HEK293 (cell line): ENCODE results near the gene MUC5B.

Experiments
- YY1 ChIP-seq: fragments of 450-650 bp; formaldehyde crosslinking; IDR thresholded peaks from 2 replicates; pipeline ENCODE4 v1.5.1; 2018; ENCODE audit warnings: missing biosample characterization, missing genetic modification characterization
- ZNF146 ChIP-seq: fragments of 450-650 bp; formaldehyde crosslinking; IDR thresholded peaks from 2 replicates; pipeline ENCODE4 v1.5.1; 2016; ENCODE audit warnings: missing biosample characterization, missing genetic modification characterization
- ZNF423 ChIP-seq: fragments of 450-650 bp; formaldehyde crosslinking; IDR thresholded peaks from 2 replicates; pipeline ENCODE4 v1.5.1; 2016; ENCODE audit warnings: missing biosample characterization, missing genetic modification characterization
- ZNF596 ChIP-seq: fragments of 450-650 bp; IDR thresholded peaks from 2 replicates; pipeline ENCODE4 v1.5.0; 2018; ENCODE audit warnings: missing biosample characterization, mild to moderate bottlenecking, missing genetic modification characterization, moderate library complexity
- ZNF791 ChIP-seq: fragments of 450-650 bp; formaldehyde crosslinking; IDR thresholded peaks from 2 replicates; pipeline ENCODE4 v1.5.1; 2016; ENCODE audit warnings: missing biosample characterization, missing genetic modification characterization
- TF ChIP-seq, protein P1 (sequence below): fragments of 450-650 bp; formaldehyde crosslinking; IDR thresholded peaks from 2 replicates; pipeline ENCODE4 v1.5.1; 2016; ENCODE audit warnings: missing biosample characterization, missing genetic modification characterization
- TF ChIP-seq, protein P2 (sequence below): fragments of 450-650 bp; formaldehyde crosslinking; IDR thresholded peaks from 2 replicates; pipeline ENCODE4 v1.5.1; 2016; ENCODE audit warnings: missing biosample characterization, missing genetic modification characterization, borderline replicate concordance
- TF ChIP-seq, protein P3 (sequence below): fragments of 450-650 bp; formaldehyde crosslinking; IDR thresholded peaks from 2 replicates; pipeline ENCODE4 v1.5.1; 2016; ENCODE audit warnings: missing biosample characterization, missing genetic modification characterization

DNA sequence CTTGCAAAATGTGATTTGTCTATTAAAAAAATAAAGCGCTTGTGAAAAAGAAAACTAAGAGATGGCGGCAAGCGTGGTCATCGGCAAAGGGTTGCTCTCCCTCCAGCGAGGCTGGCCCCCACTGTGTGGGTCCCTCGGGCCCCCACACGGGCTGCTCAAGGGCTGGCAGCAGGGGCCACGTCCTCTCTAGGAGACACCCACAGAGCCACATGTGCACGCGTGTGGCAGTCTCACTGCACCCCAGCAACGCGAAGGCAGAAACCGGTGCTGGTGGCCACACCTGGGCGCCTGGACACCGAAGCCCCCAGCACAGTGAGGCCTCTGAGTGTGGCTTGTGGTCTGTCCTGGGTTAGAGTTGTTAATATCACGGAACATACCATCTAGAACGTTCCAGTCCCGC is 52.2 kb downstream of the MUC5B start:
- TF ChIP-seq, protein P1, sequence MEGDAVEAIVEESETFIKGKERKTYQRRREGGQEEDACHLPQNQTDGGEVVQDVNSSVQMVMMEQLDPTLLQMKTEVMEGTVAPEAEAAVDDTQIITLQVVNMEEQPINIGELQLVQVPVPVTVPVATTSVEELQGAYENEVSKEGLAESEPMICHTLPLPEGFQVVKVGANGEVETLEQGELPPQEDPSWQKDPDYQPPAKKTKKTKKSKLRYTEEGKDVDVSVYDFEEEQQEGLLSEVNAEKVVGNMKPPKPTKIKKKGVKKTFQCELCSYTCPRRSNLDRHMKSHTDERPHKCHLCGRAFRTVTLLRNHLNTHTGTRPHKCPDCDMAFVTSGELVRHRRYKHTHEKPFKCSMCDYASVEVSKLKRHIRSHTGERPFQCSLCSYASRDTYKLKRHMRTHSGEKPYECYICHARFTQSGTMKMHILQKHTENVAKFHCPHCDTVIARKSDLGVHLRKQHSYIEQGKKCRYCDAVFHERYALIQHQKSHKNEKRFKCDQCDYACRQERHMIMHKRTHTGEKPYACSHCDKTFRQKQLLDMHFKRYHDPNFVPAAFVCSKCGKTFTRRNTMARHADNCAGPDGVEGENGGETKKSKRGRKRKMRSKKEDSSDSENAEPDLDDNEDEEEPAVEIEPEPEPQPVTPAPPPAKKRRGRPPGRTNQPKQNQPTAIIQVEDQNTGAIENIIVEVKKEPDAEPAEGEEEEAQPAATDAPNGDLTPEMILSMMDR: no peak
- TF ChIP-seq ZNF423 (no peak), ZNF596 (tag by site-specific recombination) (no peak), YY1 (tag by site-specific recombination) (no peak), ZNF791 (tag by site-specific recombination) (no peak), ZNF146 (tag by site-specific recombination) (no peak)
- TF ChIP-seq, protein P2, sequence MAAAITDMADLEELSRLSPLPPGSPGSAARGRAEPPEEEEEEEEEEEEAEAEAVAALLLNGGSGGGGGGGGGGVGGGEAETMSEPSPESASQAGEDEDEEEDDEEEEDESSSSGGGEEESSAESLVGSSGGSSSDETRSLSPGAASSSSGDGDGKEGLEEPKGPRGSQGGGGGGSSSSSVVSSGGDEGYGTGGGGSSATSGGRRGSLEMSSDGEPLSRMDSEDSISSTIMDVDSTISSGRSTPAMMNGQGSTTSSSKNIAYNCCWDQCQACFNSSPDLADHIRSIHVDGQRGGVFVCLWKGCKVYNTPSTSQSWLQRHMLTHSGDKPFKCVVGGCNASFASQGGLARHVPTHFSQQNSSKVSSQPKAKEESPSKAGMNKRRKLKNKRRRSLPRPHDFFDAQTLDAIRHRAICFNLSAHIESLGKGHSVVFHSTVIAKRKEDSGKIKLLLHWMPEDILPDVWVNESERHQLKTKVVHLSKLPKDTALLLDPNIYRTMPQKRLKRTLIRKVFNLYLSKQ (tag by site-specific recombination): no peak
- TF ChIP-seq, protein P3, sequence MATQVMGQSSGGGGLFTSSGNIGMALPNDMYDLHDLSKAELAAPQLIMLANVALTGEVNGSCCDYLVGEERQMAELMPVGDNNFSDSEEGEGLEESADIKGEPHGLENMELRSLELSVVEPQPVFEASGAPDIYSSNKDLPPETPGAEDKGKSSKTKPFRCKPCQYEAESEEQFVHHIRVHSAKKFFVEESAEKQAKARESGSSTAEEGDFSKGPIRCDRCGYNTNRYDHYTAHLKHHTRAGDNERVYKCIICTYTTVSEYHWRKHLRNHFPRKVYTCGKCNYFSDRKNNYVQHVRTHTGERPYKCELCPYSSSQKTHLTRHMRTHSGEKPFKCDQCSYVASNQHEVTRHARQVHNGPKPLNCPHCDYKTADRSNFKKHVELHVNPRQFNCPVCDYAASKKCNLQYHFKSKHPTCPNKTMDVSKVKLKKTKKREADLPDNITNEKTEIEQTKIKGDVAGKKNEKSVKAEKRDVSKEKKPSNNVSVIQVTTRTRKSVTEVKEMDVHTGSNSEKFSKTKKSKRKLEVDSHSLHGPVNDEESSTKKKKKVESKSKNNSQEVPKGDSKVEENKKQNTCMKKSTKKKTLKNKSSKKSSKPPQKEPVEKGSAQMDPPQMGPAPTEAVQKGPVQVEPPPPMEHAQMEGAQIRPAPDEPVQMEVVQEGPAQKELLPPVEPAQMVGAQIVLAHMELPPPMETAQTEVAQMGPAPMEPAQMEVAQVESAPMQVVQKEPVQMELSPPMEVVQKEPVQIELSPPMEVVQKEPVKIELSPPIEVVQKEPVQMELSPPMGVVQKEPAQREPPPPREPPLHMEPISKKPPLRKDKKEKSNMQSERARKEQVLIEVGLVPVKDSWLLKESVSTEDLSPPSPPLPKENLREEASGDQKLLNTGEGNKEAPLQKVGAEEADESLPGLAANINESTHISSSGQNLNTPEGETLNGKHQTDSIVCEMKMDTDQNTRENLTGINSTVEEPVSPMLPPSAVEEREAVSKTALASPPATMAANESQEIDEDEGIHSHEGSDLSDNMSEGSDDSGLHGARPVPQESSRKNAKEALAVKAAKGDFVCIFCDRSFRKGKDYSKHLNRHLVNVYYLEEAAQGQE (tag by site-specific recombination): no peak
